HTR-8/SVneo (cell line): Measurements from ENCODE around the gene HBZ.
"Not testable (repeated sequence)": the region's sequence is repeated elsewhere in the genome, so short reads cannot be mapped to it uniquely, and the experiment has no call there.

ENCODE experiments used
- DNase-seq: peaks from one replicate; pipeline ENCODE4 v3.0.0; 2011; ENCODE audit warnings: low spot score, mixed read lengths; ENCODE audit not compliant: insufficient read length
- FAIRE-seq: peaks from 2 replicates; lab custom pipeline; 2011; peaks lifted over from hg19 to GRCh38; lab: Jason Lieb, UNC

The HBZ gene

DNA sequence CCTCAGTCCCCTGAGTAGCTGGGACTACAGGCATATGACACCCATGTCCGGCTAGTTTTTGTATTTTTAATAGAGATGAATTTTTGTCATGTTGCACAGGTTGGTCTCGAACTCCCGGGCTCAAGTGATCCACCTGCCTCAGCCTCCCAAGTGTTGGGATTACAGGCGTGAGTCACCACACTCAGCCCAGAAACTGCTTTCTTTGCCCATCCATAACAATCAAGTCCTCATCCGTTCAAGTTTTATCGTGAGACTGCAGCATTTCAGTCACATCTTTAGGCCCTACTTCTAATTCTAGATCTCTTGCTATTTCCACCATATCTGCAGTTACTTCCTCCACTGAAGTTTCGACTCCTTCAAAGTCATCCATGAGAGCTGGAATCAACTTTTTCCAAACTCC lies 20.3 kb upstream of the HBZ start:
- DNase-seq (no peak), FAIRE-seq (no peak)

DNA sequence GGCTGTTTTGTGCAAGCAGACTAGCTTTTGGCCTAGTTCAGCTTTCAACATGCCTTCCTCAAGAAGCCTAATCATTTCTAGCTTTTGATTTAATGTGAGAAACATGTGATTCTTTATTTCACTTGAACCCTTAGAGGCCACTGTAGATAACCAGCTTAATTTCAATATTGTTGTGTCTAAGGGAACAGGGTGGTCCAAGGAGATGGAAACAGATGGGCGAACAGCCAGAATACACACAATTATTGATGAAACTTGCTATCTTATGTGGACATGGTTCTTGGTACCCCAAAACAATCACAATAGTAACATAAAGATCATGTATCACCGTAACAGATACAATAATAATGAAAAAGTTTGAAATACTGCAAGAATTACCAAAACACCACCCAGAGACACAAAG lies 18.7 kb upstream of the HBZ start:
- DNase-seq: no peak
- no peak for FAIRE-seq

GRCh38 chr16:138049-138417 lies 14.4 kb upstream of the HBZ start:
- FAIRE-seq: no peak
- DNase-seq: no peak

- no peak for FAIRE-seq
- no peak for DNase-seq
These were observed 12.1 kb upstream of the HBZ start for GRCh38 chr16:140175-140857.

- DNase-seq (no peak), FAIRE-seq (no peak)
These were observed 10.0 kb upstream of the HBZ start for GRCh38 chr16:142405-142967.

- FAIRE-seq: no peak
- no peak for DNase-seq
These were observed 9.4 kb upstream of the HBZ start for GRCh38 chr16:143047-143446.

- FAIRE-seq: no peak
- DNase-seq: no peak
These were observed 9.0 kb upstream of the HBZ start for GRCh38 chr16:143456-143855.

DNA sequence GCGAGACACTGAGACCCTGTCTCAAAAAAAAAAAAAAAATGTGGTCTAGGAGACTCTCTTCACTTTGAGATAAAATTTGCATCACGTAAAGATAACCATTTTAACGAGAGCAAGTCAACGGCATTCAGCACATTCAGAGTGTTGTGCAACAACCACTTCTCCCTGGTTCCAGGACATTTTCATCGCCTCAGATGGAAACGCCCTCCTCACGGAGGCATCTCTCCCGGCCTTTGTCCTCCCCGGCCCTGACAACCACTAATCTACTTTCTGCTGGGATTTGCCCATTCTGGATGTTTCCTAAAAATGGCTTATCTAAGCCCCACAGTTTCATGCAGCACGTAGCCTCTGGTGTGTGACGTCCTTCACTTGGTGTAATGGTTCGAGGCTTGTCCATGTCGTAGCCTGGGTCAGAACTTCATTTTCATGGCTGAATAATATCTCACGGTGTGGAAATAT lies 7.6 kb upstream of the HBZ start:
- FAIRE-seq: no peak
- DNase-seq: no peak

GRCh38 chr16:146646-147045 lies 5.8 kb upstream of the HBZ start:
- FAIRE-seq (no peak), DNase-seq (no peak)

- FAIRE-seq (peak; percentile 4), DNase-seq (peak; percentile 60)
These were observed 3.3 kb upstream of the HBZ start for GRCh38 chr16:149024-149660.

DNA sequence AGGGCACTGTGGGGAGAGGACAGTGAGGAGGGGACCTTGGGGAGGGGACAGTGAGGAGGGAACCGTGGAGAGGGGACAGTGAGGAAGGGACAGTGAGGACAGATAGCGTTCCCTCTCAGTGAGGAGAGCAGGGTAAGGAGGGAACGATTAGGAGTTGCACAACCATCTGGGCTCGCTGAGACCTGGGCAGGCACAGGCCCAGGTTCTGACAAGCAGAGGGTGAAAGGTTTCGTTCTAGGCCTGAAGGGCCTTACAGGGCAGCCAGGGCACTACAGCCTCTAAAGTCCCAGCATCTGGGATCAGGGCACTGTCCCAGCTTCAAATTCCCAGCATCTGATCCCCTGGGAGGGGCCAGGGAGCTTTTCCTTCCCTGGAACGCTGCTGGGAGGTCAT lies 681 bp downstream of the HBZ start:
- not testable (repeated sequence) for FAIRE-seq, DNase-seq

GRCh38 chr16:153550-154216 lies 1.2 kb downstream of the HBZ start:
- peak; percentile 60 for FAIRE-seq
- DNase-seq: not testable (repeated sequence)

DNA sequence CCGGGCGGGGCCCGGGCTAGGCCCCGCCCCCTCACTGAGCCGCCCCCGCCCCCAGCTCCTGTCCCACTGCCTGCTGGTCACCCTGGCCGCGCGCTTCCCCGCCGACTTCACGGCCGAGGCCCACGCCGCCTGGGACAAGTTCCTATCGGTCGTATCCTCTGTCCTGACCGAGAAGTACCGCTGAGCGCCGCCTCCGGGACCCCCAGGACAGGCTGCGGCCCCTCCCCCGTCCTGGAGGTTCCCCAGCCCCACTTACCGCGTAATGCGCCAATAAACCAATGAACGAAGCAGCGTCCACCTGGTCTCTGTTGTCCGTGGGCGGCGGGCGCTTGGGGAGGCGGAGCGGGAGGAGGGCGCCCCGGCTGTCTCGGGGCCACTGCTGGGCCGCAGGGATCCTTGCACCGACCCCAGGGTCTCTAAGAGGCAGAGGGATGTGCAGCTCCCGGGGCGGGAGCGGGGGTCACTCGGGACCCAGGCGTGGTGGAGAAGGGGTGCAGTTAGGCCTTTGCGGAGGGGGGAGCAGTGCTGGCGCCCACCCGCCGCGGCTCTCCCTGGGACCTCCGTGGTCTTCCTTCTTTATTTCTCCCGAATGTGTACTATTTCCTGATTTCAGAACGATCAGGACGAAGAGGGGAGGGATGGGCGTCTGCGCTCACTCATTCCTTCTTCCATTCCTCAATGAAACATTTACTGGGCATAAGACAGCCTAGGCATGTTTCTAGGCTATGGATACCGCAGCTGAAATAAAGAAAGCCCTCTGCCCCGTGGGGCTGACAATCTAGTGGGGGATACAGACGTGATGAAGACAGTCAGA lies 2.0 kb downstream of the HBZ start:
- DNase-seq: peak; percentile 63

DNA sequence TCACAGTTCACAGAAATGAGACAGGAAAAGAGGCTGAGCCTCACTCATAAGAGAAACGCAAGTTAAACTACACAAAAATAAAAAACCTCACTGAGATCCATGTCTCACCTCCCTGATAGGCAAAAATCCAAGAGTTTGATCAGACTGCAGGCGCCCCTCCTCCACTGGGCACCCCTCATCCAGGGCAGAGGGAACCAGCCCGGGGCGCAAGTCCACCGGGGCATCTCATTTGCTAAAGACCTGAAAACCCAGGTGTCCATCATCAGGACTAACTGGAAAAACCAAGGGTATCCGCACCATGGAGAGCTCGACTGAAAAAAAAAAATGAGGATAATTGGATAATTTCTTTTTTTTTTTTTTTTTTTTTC lies 2.6 kb downstream of the HBZ start:
- DNase-seq: no peak
- FAIRE-seq: no peak

More for the DNA sequence above, 2.0 kb downstream of the HBZ start:
- peak; percentile 76 for FAIRE-seq

DNA sequence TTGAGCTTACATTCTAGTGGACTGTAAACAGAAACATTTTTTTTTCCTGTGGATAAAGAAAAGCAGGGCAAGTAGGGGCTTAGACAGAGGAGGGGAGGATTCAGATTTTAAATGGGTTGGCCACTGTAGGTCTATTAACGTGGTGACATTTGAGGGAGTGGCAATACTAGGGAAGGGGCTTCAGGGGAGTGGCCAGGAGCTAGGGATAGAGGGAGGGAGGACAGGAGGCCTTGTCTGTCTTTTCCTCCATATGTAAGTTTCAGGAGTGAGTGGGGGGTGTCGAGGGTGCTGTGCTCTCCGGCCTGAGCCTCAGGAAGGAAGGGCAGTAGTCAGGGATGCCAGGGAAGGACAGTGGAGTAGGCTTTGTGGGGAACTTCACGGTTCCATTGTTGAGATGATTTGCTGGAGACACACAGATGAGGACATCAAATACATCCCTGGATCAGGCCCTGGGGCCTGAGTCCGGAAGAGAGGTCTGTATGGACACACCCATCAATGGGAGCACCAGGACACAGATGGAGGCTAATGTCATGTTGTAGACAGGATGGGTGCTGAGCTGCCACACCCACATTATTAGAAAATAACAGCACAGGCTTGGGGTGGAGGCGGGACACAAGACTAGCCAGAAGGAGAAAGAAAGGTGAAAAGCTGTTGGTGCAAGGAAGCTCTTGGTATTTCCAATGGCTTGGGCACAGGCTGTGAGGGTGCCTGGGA lies 6.8 kb downstream of the HBZ start:
- DNase-seq (no peak), FAIRE-seq (peak; percentile 51)

- not testable (repeated sequence) for DNase-seq
- peak; percentile 57 for FAIRE-seq
These were observed 7.8 kb downstream of the HBZ start for GRCh38 chr16:160242-160641.

DNA sequence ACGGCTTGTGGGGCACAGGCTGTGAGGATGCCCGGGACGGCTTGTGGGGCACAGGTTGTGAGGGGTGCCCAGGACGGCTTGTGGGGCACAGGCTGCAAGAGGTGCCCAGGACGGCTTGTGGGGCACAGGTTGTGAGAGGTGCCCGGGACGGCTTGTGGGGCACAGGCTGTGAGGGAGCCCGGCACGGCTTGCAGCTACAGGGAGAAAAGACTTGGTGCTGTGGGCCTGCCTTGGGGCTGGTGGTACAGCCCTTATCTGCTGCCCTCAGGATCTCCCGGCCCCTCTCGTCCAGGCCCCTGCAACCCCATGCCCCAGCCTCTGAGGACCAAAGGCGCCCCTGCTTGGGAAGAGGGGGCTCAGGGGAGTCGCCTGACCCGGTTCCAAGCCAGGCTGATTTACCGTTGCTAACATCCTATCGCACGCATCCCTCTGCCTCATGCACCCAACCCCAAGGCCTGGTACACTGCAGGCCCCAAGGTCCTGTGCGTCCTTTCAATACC lies 8.3 kb downstream of the HBZ start:
- DNase-seq: no peak
- no peak for FAIRE-seq

- DNase-seq: no peak
- FAIRE-seq: no peak
These were observed 10.0 kb downstream of the HBZ start for GRCh38 chr16:162271-162991.

GRCh38 chr16:163139-163538 lies 10.7 kb downstream of the HBZ start:
- DNase-seq, FAIRE-seq: not testable (repeated sequence)
